OCI-LY3 (cell line): Measurements from ENCODE around the gene EDDM13.
A peak's percentile ranks its signal among the peaks of the same experiment; 100 is the strongest.
"Not testable (repeated sequence)": the region's sequence is repeated elsewhere in the genome, so short reads cannot be mapped to it uniquely, and the experiment has no call there.

Experiments
- H2AFZ ChIP-seq: fragments of 200-600, 300-600 bp; shearing (Covaris generic); 2 replicates; pipeline ENCODE4 v1.6.0; 2014; ENCODE audit warnings: antibody characterized with exemption, low read depth, low read length
- H3K27ac ChIP-seq: fragments of 200-600, 300-600 bp; sonication (generic); 2 replicates; pipeline ENCODE4 v1.5.1; 2014; ENCODE audit warnings: mild to moderate bottlenecking, low read length, moderate library complexity, mixed read lengths
- H3K27me3 ChIP-seq: fragments of 200-600, 300-600 bp; sonication (generic); 2 replicates; pipeline ENCODE4 v1.6.1; 2014; ENCODE audit warnings: low read depth, low read length, mixed read lengths
- H3K36me3 ChIP-seq: fragments of 200-600, 300-600 bp; sonication (generic); replicated peaks from 2 replicates; pipeline ENCODE3; 2014; ENCODE audit warnings: low read depth, low read length, mixed read lengths
- H3K4me1 ChIP-seq: fragments of 300-600, 200-600 bp; sonication (generic); 2 replicates; pipeline ENCODE4 v1.6.1; 2014; ENCODE audit warnings: low read length, mixed read lengths
- H3K4me2 ChIP-seq: fragments of 200-600, 300-600 bp; sonication (generic); 2 replicates; pipeline ENCODE4 v1.6.1; 2014; ENCODE audit warnings: low read length, mixed read lengths
- H3K4me3 ChIP-seq: fragments of 300-600, 200-600 bp; sonication (generic); 2 replicates; pipeline ENCODE4 v1.5.1; 2014; ENCODE audit warnings: antibody characterized with exemption, mild to moderate bottlenecking, low read length, moderate library complexity
- H3K79me2 ChIP-seq: fragments of 300-600, 200-600 bp; shearing (Covaris generic); 2 replicates; pipeline ENCODE4 v1.6.1; 2014; ENCODE audit warnings: mild to moderate bottlenecking, low read length, mixed read lengths
- H3K9ac ChIP-seq: fragments of 300-600, 200-600 bp; shearing (Covaris generic); 2 replicates; pipeline ENCODE4 v1.6.0; 2014; ENCODE audit warnings: mild to moderate bottlenecking, low read length, moderate library complexity
- H3K9me3 ChIP-seq: fragments of 200-600, 300-600 bp; shearing (Covaris generic); 2 replicates; pipeline ENCODE4 v1.6.1; 2014; ENCODE audit warnings: low read length, mixed read lengths; ENCODE audit not compliant: insufficient read depth
- H4K20me1 ChIP-seq: fragments of 200-600, 300-600 bp; sonication (generic); 2 replicates; pipeline ENCODE4 v1.6.1; 2016; ENCODE audit warnings: low read length, mixed read lengths; ENCODE audit not compliant: insufficient read depth
- EZH2phosphoT487 ChIP-seq: fragments of 200-600 bp; shearing (Covaris generic); IDR thresholded peaks from 2 replicates; pipeline ENCODE4 v1.6.1; 2018; ENCODE audit warnings: antibody characterized with exemption, mixed run types, low read depth
- TF ChIP-seq, protein P1 (sequence below): fragments of 200-600, 300-600 bp; sonication (generic); IDR thresholded peaks from 2 replicates; pipeline ENCODE4 v1.5.1; 2014; ENCODE audit warnings: antibody characterized with exemption, low read length, low read depth

EDDM13 gene

DNA sequence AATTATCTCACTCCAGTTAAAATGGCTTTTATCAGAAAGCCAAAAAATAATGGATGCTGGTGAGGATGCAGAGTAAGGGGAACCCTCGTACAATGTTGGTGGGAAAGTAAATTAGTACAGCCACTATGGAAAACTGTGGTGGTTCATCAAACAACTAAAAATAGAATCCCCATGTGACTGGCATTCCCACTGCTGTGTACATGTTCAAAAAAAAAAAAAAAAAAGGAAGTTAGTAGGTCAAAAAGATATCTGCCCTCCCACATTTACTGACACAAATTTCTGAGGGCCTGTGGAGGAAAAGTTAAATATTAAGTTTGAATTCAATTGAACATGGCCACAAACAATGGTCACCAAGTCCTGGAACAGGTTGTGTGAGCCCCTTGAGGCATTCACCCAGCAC lies 51.9 kb downstream of the EDDM13 start:
- Histone ChIP-seq H3K36me3 (no peaks in the 10 kb centered on the region), H3K9ac (no peak overlapping the region), H3K9me3 (no peaks in the 10 kb centered on the region), H4K20me1 (no peaks in the 10 kb centered on the region), H3K4me3 (no peak overlapping the region), H2AFZ (no peak overlapping the region), H3K79me2 (no peaks in the 10 kb centered on the region), H3K27me3 (no peaks in the 10 kb centered on the region), H3K4me1 (peaks cover 9% of the 10 kb centered on the region), H3K4me2 (no peak overlapping the region), H3K27ac (no peak overlapping the region)
- TF ChIP-seq, protein P1, sequence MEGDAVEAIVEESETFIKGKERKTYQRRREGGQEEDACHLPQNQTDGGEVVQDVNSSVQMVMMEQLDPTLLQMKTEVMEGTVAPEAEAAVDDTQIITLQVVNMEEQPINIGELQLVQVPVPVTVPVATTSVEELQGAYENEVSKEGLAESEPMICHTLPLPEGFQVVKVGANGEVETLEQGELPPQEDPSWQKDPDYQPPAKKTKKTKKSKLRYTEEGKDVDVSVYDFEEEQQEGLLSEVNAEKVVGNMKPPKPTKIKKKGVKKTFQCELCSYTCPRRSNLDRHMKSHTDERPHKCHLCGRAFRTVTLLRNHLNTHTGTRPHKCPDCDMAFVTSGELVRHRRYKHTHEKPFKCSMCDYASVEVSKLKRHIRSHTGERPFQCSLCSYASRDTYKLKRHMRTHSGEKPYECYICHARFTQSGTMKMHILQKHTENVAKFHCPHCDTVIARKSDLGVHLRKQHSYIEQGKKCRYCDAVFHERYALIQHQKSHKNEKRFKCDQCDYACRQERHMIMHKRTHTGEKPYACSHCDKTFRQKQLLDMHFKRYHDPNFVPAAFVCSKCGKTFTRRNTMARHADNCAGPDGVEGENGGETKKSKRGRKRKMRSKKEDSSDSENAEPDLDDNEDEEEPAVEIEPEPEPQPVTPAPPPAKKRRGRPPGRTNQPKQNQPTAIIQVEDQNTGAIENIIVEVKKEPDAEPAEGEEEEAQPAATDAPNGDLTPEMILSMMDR, result no peak
- no peak for TF ChIP-seq EZH2phosphoT487

DNA sequence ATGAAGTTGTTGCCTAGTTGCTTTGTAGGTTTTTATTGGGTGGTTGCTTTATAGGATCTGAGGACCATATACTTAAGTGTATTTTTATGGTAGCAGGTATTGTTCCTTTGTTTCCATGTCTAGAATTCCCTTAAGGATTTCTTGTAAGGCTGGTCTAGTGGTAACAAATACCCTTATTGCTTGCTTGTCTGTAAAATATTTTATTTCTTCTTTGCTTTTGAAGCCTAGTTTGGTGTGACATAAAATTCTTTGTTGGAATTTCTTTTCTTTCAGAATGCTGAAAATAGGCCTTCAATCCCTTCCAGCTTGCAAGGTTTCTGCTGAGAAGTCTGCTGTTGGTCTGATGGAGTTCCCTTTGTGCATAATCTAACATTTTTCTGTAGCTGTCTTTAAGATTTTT lies 60.1 kb downstream of the EDDM13 start:
- no peak overlapping the region for H3K4me3 ChIP-seq
- no peaks in the 10 kb centered on the region for H3K4me1 ChIP-seq
- H3K9ac ChIP-seq, result no peak overlapping the region
- TF ChIP-seq, protein P1, result no peak
- TF ChIP-seq EZH2phosphoT487, result no peak
- no peaks in the 10 kb centered on the region for H3K79me2 ChIP-seq
- H4K20me1 ChIP-seq, result no peaks in the 10 kb centered on the region
- no peaks in the 10 kb centered on the region for H3K36me3 ChIP-seq
- H3K9me3 ChIP-seq, result no peaks in the 10 kb centered on the region
- H3K4me2 ChIP-seq, result no peak overlapping the region
- no peak overlapping the region for H3K27ac ChIP-seq
- peaks cover 4% of the 10 kb centered on the region; the same call in 1 of the 2 replicates for H3K27me3 ChIP-seq
- no peak overlapping the region for H2AFZ ChIP-seq

DNA sequence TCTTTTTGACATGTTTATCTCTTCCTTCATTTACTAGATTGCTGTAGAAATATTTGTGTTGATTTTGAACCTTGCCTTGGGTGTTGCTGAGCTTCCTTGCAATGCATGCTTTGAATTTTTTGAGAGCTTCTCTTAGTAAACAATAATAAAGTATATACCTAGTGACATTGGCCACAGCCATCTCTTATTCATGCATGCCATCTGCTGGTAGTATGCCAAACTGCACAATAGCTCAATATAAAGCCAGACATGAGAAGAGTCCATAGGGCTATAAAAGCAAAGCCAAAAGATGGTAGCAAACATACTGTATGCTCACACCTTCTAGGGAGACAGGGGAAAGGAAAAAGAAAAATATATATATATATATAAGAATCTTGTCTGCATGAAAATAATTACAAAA lies 61.0 kb downstream of the EDDM13 start:
- H2AFZ ChIP-seq, result no peak overlapping the region
- no peak for TF ChIP-seq EZH2phosphoT487
- TF ChIP-seq, protein P1, result peak; percentile 88
- H3K9ac ChIP-seq, result no peak overlapping the region
- no peaks in the 10 kb centered on the region for H3K36me3 ChIP-seq
- H4K20me1 ChIP-seq, result no peaks in the 10 kb centered on the region
- H3K27ac ChIP-seq, result no peak overlapping the region
- H3K27me3 ChIP-seq, result peaks cover 4% of the 10 kb centered on the region; the same call in 1 of the 2 replicates
- no peak overlapping the region for H3K4me2 ChIP-seq
- no peaks in the 10 kb centered on the region for H3K79me2 ChIP-seq
- no peaks in the 10 kb centered on the region for H3K9me3 ChIP-seq
- H3K4me1 ChIP-seq, result no peaks in the 10 kb centered on the region
- no peak overlapping the region for H3K4me3 ChIP-seq

DNA sequence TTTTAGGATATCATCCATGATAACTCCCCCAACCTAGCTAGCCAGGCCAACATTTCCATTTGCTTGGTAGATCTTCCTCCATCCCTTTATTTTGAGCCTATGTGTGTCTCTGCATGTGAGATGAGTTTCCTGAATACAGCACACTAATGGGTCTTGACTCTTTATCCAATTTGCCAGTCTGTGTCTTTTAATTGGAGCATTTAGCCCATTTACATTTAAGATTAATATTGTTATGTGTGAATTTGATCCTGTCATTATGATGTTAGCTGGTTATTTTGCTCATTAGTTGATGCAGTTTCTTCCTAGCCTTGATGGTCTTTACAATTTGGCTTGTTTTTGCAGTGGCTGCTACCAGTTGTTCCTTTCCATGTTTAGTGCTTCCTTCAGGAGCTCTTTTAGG lies 62.8 kb downstream of the EDDM13 start:
- H2AFZ ChIP-seq, H3K4me2 ChIP-seq, H3K79me2 ChIP-seq: not testable (repeated sequence)

DNA sequence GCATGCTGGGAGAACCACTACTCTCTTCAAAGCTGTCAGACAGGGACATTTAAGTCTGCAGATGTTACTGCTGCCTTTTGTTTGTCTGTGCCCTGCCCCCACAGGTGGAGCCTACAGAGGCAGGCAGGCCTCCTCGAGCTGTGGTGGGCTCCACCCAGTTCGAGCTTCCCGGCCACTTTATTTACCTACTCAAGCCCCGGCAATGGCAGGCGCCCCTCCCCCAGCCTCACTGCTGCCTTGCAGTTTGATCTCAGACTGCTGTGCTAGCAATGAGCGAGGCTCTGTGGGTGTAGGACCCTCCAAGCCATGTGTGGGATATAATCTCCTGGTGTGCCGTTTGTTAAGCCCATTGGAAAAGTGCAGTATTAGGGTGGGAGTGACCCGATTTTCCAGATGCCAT lies 64.5 kb downstream of the EDDM13 start:
- not testable (repeated sequence) for H3K4me3 ChIP-seq, H3K27me3 ChIP-seq, H3K4me2 ChIP-seq, H3K4me1 ChIP-seq, H4K20me1 ChIP-seq, H2AFZ ChIP-seq, H3K9ac ChIP-seq, H3K79me2 ChIP-seq, H3K36me3 ChIP-seq, H3K9me3 ChIP-seq, H3K27ac ChIP-seq

More for the DNA sequence above, 62.8 kb downstream of the EDDM13 start:
- not testable (repeated sequence) for H3K36me3 ChIP-seq, H3K9ac ChIP-seq, H3K27me3 ChIP-seq, H3K9me3 ChIP-seq, H3K4me3 ChIP-seq, H3K27ac ChIP-seq, H3K4me1 ChIP-seq, H4K20me1 ChIP-seq

DNA sequence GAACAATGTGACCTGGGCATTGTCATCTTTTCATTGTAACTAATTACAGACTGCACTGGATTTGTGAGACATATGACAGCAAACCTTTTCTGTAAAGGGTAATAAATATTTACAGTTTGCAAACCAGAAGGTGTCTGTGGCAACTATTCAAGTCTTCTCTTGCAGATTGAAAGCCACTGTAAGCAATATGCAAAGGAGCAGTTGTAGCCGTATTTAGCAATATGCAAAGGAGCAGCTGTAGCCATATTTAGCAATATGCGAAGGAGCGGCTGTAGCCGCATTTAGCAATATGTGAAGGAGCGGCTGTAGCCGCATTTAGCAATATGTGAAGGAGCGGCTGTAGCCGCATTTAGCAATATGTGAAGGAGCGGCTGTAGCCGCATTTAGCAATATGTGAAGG lies 66.5 kb downstream of the EDDM13 start:
- not testable (repeated sequence) for H3K27me3 ChIP-seq, H3K9ac ChIP-seq, H3K79me2 ChIP-seq, H3K4me2 ChIP-seq, H4K20me1 ChIP-seq, H3K27ac ChIP-seq, H3K36me3 ChIP-seq, H3K4me3 ChIP-seq, H2AFZ ChIP-seq, H3K4me1 ChIP-seq
- peaks cover 19% of the 10 kb centered on the region; the same call in 1 of the 2 replicates for H3K9me3 ChIP-seq
